GM18508 (cell line): Measurements from ENCODE around the gene TEX52.

Experiments
- ATAC-seq: cut with Tn5 transposase; IDR thresholded peaks from one replicate; pipeline ENCODE4 v1.9.1; 2021; ENCODE audit warnings: moderate number of reproducible peaks; ENCODE audit not compliant: insufficient read depth, unreplicated experiment

TEX52 gene

GRCh38 chr12:2833810-2834209 is 23.0 kb downstream of the TEX52 start:
- ATAC-seq = no peak

- ATAC-seq = no peak
These were observed 23.5 kb downstream of the TEX52 start for GRCh38 chr12:2833327-2833726.

- no peak for ATAC-seq
These were observed 24.2 kb downstream of the TEX52 start for GRCh38 chr12:2832550-2833127.

- no peak for ATAC-seq
These were observed 27.6 kb downstream of the TEX52 start for GRCh38 chr12:2829275-2829674.

- ATAC-seq = no peak
These were observed 29.9 kb downstream of the TEX52 start for GRCh38 chr12:2826721-2827515.

- no peak for ATAC-seq
These were observed 30.8 kb downstream of the TEX52 start for GRCh38 chr12:2826036-2826435.

GRCh38 chr12:2825132-2825531 is 31.7 kb downstream of the TEX52 start:
- ATAC-seq = no peak

- ATAC-seq = no peak
These were observed 32.3 kb downstream of the TEX52 start for GRCh38 chr12:2824541-2824940.

- no peak for ATAC-seq
These were observed 33.4 kb downstream of the TEX52 start for GRCh38 chr12:2823483-2823882.

- no peak for ATAC-seq
These were observed 36.4 kb downstream of the TEX52 start for GRCh38 chr12:2820432-2820831.

GRCh38 chr12:2819810-2820209 is 37.0 kb downstream of the TEX52 start:
- no peak for ATAC-seq

GRCh38 chr12:2813214-2814185 is 43.3 kb downstream of the TEX52 start:
- no peak for ATAC-seq

- peak; percentile 80 for ATAC-seq
These were observed 44.3 kb downstream of the TEX52 start, which contains the start of gene ITFG2 for GRCh38 chr12:2812290-2813213. Gene ITFG2 (plus strand): TSS chr12:2812668. CDS start chr12:2812761, 93 bp downstream.

GRCh38 chr12:2811801-2812200 is 45.0 kb downstream of the TEX52 start:
- no peak for ATAC-seq

GRCh38 chr12:2806700-2807099 is 50.1 kb downstream of the TEX52 start:
- no peak for ATAC-seq

- ATAC-seq = no peak
These were observed 51.7 kb downstream of the TEX52 start for GRCh38 chr12:2805143-2805520.

GRCh38 chr12:2804393-2805142 is 52.3 kb downstream of the TEX52 start:
- no peak for ATAC-seq

GRCh38 chr12:2803635-2804392 is 53.0 kb downstream of the TEX52 start:
- no peak for ATAC-seq
